HG03159 (cell line): ENCODE data around the gene KCMF1.
"Not testable (repeated sequence)": the region's sequence is repeated elsewhere in the genome, so short reads cannot be mapped to it uniquely, and the experiment has no call there.

Source experiments
- ATAC-seq: cut with Tn5 transposase; IDR thresholded peaks from one replicate; pipeline ENCODE4 v1.9.1; 2021; ENCODE audit warnings: mild to moderate bottlenecking, moderate library complexity; ENCODE audit not compliant: unreplicated experiment

KCMF1 gene

GRCh38 chr2:84970868-84971509 is at the start of gene KCMF1:
KCMF1 (plus strand) TSS chr2:84971161; CDS start chr2:84971452, 291 bp downstream.
- ATAC-seq, result peak; percentile 48

DNA sequence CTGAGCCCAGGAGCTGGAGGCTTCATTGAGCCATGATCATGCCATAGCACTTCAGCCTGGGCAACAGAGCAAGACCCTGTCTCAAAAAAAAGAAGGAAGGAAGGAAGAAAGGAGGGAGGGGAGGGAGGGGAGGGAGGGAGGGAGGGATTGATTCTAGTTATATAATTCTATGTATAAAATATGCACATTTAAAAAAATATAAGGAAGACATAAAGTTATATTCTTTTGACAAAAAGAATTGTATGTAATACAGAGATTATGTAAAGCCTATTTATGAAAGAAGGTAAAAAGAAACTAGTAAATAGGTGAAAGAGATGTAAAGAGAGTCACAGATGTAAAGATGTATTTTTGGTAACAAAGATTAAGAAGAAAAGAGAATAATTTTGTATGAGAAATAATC is 48.0 kb upstream of the KCMF1 start:
- ATAC-seq, result no peak

GRCh38 chr2:84924173-84925106 is 46.5 kb upstream of the KCMF1 start:
- ATAC-seq, result no peak

DNA sequence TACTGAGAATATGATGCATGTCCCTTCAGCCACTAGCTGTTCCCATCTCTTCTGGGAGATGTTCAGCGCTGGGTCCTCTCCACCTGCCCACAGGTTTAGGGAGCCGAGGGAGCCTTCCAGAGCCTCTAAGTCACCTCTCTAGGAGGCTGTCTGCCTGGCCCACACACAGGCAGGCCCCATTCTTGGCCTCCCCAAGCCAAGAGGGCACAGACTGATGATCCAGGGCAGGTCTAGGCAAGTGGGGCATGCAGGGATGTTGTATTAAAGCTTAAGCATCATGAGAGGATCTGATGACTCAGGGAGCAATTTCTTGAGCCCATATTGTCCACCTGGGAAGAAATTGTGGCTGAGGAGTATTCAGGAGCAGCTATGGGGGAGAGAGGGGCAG is 45.6 kb upstream of the KCMF1 start:
- ATAC-seq, result peak; percentile 2

- ATAC-seq, result peak; percentile 82
These were observed 45.1 kb upstream of the KCMF1 start for GRCh38 chr2:84925724-84926376.

- ATAC-seq, result no peak
These were observed 43.7 kb upstream of the KCMF1 start for GRCh38 chr2:84927275-84927627.

DNA sequence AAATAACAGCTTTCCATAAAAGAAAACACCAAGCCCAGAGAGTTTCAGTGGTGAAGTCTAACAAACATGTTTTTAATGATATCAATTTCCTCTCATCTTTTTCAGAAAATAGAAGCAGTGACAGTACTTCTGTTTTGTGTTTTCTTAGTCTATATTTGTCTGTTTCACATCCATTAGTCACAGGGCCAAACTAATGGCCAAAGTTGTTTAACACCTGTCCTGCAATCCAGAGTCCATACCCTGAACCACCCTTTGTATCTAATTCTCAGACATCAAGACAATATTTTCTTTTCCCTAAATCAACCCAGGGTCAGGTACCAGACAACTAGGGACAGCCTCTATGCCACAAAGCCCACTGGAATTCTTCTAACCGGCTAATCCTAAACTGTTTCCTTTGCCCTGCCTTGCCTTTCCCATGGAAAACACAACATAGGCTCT is 39.6 kb upstream of the KCMF1 start:
- ATAC-seq, result peak; percentile 41

- peak; percentile 31 for ATAC-seq
These were observed 32.6 kb upstream of the KCMF1 start for GRCh38 chr2:84938194-84938879.

- peak; percentile 79 for ATAC-seq
These were observed 31.4 kb upstream of the KCMF1 start for GRCh38 chr2:84939426-84940087.

GRCh38 chr2:84940088-84940470 is 30.9 kb upstream of the KCMF1 start:
- peak; percentile 3 for ATAC-seq

GRCh38 chr2:84940831-84941412 is 30.0 kb upstream of the KCMF1 start:
- ATAC-seq, result no peak

DNA sequence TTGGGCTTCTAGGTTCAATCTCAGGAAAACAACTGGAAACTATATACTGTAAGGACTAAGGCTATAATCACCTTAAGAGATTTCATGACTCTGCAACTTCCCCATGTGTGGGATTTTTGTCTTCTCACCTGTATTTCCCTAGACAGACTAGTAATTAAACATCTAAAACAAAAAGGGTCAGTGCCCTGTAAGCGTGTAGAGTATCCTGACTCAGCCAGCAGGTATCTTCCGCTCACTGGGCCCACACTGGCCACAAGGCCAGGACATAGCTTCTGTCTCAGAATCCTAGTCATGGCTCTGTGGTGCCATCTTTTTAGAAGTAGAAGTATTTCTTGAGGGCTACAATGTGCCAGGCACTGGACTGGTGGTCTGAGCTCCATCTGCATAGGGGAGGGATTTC is 28.8 kb upstream of the KCMF1 start:
- ATAC-seq, result no peak

- ATAC-seq, result peak; percentile 37
These were observed 28.0 kb upstream of the KCMF1 start for GRCh38 chr2:84942964-84943421.

- no peak for ATAC-seq
These were observed 26.6 kb upstream of the KCMF1 start for GRCh38 chr2:84944295-84944909.

DNA sequence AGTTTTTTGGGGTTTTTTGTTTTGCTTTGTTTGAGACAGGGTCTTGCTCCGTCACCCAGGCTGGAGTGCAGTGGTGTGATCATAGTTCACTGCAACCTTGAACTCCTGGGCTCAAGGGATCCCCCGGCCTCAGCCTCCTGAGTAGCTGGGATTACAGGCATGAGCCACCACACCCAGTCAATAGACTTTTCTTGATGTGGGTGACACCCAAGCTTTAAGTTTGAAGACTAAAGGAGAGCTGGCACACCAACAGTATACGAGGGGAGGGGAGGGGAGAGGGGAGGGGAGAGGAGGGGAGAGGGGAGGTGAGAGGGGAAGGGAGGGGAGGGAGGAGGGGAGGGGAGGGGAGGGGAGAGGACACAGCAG is 25.1 kb upstream of the KCMF1 start:
- ATAC-seq, result not testable (repeated sequence)

DNA sequence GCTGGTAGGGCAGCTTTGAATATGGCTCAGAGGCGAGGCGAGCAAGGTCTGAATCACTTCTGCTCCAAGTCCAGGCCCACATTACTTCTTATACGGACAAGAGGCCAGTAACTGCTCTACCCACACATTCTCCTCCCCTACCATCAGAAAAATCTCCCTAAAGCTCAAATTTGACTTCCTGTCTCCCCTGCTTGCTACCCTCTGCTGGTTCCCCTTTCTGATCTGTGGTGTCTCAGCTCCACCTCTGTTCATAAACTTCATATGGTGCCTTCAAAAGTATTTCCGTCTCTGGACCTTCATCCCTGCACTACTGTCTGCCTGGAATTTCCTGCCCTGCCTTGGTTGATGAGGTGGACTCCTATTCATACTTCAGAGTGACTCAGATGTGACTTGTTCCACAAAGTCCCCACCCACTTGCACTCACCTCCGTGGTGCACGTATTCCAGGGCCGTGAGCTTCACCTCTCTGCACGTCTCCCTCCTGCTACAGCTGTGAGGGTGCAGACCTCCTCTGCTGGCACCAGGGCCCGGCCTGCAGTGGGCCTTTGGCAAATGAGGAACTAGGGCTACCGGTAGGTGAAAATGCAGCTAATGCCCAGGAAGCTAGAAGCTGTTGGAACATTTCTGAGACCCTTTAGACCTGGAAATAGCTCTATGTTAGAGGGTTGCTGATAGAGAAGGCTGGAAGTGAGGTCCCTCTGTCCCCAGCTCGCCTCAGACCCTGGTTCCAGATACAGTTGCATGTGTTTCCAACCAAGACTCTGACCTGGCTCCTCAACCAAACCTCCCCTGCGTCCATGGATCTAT is 24.6 kb upstream of the KCMF1 start:
- ATAC-seq, result peak; percentile 66

GRCh38 chr2:84947010-84947593 is 23.9 kb upstream of the KCMF1 start:
- no peak for ATAC-seq

DNA sequence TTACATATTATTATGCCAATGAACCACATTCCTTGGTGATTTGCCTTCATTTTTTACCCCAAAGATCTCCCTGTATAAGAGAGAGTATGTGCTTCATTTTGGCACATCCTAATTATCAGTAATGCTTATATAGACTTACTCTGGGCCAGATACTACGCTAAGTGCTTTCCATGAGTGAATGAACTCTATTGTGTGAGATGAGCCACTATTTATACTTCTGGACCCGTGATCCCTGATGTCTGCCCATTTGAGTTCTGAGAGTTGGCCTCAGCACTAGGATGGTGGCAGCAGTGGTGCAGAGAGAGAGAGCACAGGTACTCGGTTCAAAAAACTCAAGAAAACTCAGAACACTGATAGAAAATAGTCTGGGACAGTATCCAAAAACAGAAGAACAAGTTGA is 17.4 kb upstream of the KCMF1 start:
- no peak for ATAC-seq

DNA sequence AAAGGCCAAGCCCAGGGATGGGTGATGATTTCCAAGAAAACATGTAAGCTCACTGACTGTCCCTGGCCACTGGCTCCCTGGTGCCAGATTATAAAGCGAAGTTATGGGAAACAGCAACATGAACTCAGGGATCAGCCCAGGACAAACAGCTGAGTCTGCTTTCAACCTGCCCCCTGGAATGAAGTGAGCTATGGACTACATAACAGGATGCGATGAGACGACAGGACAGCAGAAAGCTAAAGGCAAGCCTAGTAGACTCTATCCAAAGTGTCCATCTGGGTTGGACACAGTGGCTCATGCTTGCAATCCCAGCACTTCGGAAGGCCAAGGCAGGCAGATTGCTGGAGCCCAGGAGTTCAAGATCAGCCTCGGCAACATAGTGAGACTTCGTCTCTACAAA is 16.6 kb upstream of the KCMF1 start:
- ATAC-seq, result no peak
